ENCODE results near the gene OR14J1. TPM values are rescaled to one million over a fixed set of nuclear protein-coding genes. Genes with fewer than 3 reads are reported as not detected.

OR14J1 gene
- total RNA-seq, 1 donor, result not detected

DNA sequence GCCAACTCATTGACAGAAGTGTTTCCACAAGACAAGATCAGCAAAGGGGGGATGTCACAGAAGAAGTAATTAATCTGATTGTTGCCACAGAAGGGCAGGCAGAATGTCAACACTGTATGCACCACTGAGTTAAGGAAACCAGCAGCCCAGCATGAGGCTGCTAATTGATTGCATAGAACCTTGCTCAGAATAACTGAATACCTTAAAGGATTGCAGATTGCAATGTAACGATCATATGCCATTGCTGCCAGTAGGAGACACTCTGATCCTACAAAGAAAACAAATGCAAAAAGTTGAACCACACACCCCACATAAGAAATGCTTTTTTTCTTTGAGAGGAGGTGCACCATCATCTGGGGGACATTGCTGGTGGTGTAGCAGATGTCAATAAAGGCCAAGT lies 54.1 kb downstream of the OR14J1 start:
- Histone ChIP-seq H3K4me3 (ENCODE audit: insufficient read depth, low read length) (no peak overlapping the region), H3K27me3 (ENCODE audit: insufficient read depth, low read length) (no peaks in the 10 kb centered on the region), H3K27ac (ENCODE audit: low read depth, low read length) (no peak overlapping the region), H3K4me1 (ENCODE audit: insufficient read depth, low read length) (no peaks in the 10 kb centered on the region), H3K79me2 (ENCODE audit: insufficient read depth, low read length) (no peaks in the 10 kb centered on the region), H4K20me1 (ENCODE audit: insufficient read depth, low read length) (no peaks in the 10 kb centered on the region), H2AFZ (ENCODE audit: low read length) (no peak overlapping the region), H3K9me3 (ENCODE audit: low read depth, low read length) (no peaks in the 10 kb centered on the region), H3K36me3 (ENCODE audit: insufficient read depth, low read length) (no peaks in the 10 kb centered on the region), H3K4me2 (ENCODE audit: insufficient read depth, low read length) (no peak overlapping the region)
- no peak for DNase-seq (ENCODE audit: insufficient read length, low spot score, missing footprints)
- TF ChIP-seq, protein P1, sequence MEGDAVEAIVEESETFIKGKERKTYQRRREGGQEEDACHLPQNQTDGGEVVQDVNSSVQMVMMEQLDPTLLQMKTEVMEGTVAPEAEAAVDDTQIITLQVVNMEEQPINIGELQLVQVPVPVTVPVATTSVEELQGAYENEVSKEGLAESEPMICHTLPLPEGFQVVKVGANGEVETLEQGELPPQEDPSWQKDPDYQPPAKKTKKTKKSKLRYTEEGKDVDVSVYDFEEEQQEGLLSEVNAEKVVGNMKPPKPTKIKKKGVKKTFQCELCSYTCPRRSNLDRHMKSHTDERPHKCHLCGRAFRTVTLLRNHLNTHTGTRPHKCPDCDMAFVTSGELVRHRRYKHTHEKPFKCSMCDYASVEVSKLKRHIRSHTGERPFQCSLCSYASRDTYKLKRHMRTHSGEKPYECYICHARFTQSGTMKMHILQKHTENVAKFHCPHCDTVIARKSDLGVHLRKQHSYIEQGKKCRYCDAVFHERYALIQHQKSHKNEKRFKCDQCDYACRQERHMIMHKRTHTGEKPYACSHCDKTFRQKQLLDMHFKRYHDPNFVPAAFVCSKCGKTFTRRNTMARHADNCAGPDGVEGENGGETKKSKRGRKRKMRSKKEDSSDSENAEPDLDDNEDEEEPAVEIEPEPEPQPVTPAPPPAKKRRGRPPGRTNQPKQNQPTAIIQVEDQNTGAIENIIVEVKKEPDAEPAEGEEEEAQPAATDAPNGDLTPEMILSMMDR (IDR thresholded peaks at IDR 0.05; ENCODE audit: extremely low read depth, low read depth, low read length), result no peak

Other genes starting within 250 kb of the OR14J1 start
- gene OR2B3, start 214.4 kb upstream of the OR14J1 start, total RNA-seq, result not detected in 2 replicates
- gene OR2J1, start 202.2 kb upstream of the OR14J1 start, total RNA-seq, result not detected in 2 replicates
- not detected in 2 replicates for gene OR2J3, start 193.6 kb upstream of the OR14J1 start, total RNA-seq
- not detected in 2 replicates for gene OR2J2, start 130.8 kb upstream of the OR14J1 start, total RNA-seq
- not detected in 2 replicates for gene OR5V1, start 67.2 kb downstream of the OR14J1 start, total RNA-seq
- not detected in 2 replicates for gene OR12D3, start 73.6 kb downstream of the OR14J1 start, total RNA-seq
- gene OR12D2, start 93.9 kb downstream of the OR14J1 start, total RNA-seq, result not detected in 2 replicates
- not detected in 2 replicates for gene OR12D1, start 113.2 kb downstream of the OR14J1 start, total RNA-seq
- not detected in 2 replicates for gene OR10C1, start 137.6 kb downstream of the OR14J1 start, total RNA-seq
- gene OR11A1, start 155.4 kb downstream of the OR14J1 start, total RNA-seq, result not detected in 2 replicates
- gene OR2H1, start 155.5 kb downstream of the OR14J1 start, total RNA-seq, result not detected in 2 replicates
- gene MAS1L, start 186.3 kb downstream of the OR14J1 start, total RNA-seq, result not detected in 2 replicates

Data from osteoblast (primary cell).